Panc1 (cell line): ENCODE results near the gene MARK2.

ENCODE experiments used
- CTCF ChIP-seq: fragments of 450-650 bp; IDR thresholded peaks from 2 replicates; pipeline ENCODE4 v1.5.1; 2017; ENCODE audit warnings: mild to moderate bottlenecking
- POLR2AphosphoS5 ChIP-seq: IDR thresholded peaks from 2 replicates; pipeline ENCODE4 v1.6.1; 2012; ENCODE audit warnings: mild to moderate bottlenecking, low read depth, low read length, moderate library complexity
- REST ChIP-seq, 2 experiments: IDR thresholded peaks; 2 replicates each; pipeline ENCODE4 v1.6.1; 2011 to 2012; ENCODE audit warnings: low read depth in 2 of 2, control low read depth in 1 of 2, low read length in 1 of 2, mild to moderate bottlenecking in 1 of 2, moderate library complexity in 1 of 2; ENCODE audit not compliant: insufficient read depth in 1 of 2
- SIN3A ChIP-seq: IDR thresholded peaks from 2 replicates; pipeline ENCODE4 v1.6.1; 2012; ENCODE audit warnings: low read depth, mild to moderate bottlenecking, low read length, moderate library complexity, borderline replicate concordance; ENCODE audit not compliant: insufficient read depth
- TCF7L2 ChIP-seq: IDR thresholded peaks from 2 replicates; pipeline ENCODE4 v1.6.1; 2011; ENCODE audit warnings: mild to moderate bottlenecking, low read depth, low read length, inconsistent platforms

- TF ChIP-seq CTCF (no peak), POLR2AphosphoS5 (no peak), REST (IDR thresholded peaks at IDR 0.05; ENCODE audit: insufficient read depth in 1 of 2, low read depth in 2 of 2, low read length in 1 of 2) (no peak), SIN3A (no peak), TCF7L2 (no peak)
These were observed 696 bp upstream of the MARK2 start for GRCh38 chr11:63838150-63838677.
